H1 (cell line): ENCODE results near the gene SYNPO. TPM values are rescaled to one million over a fixed set of nuclear protein-coding genes. Genes with fewer than 3 reads are reported as not detected.

Experiments used
- BCL11A ChIP-seq, 2 experiments: IDR thresholded peaks; one replicate each; pipeline ENCODE4 v1.6.1; 2011; ENCODE audit warnings: low read depth in 2 of 2, low read length in 2 of 2, mild to moderate bottlenecking in 2 of 2
- CHD7 ChIP-seq: fragments of 300-600 bp; sonication (generic); IDR thresholded peaks from 2 replicates; pipeline ENCODE4 v1.7.1; 2012; ENCODE audit warnings: low read length, moderate library complexity, mild to moderate bottlenecking, inconsistent platforms; ENCODE audit not compliant: insufficient replicate concordance
- KDM5A ChIP-seq: fragments of 200-600 bp; IDR thresholded peaks from 2 replicates; pipeline ENCODE4 v1.7.1; 2012; ENCODE audit warnings: mild to moderate bottlenecking, low read length, inconsistent platforms, mixed read lengths
- SUZ12 ChIP-seq: fragments of 200-600 bp; sonication (generic); IDR thresholded peaks from 2 replicates; pipeline ENCODE4 v1.6.1; 2012; ENCODE audit warnings: mild to moderate bottlenecking, inconsistent platforms, low read length, moderate library complexity, mixed read lengths
- polyA plus RNA-seq, 7 experiments: library from polyadenylated mRNA; depleted of rRNA in 3 of 7; stranded (reverse) in 5 of 7; unstranded in 2 of 7; fragments of >200 nt in 5 of 7; fragments of 200-250 nt in 2 of 7; gene quantifications; 1 replicate in 5 of 7; 2 replicates in 1 of 7; 4 replicates in 1 of 7; pipeline versions ENCODE4 v1.2.1 to v1.2.3, GENCODE V29; 2011 to 2013; ENCODE audit warnings: missing spikeins in 2 of 7, mixed read lengths in 2 of 7
- total RNA-seq: library from RNA; stranded (reverse); fragmentation: NEBNext Ultra II Directional; extraction: Animal tissue kit (Norgen Biotek cat#: 25700); gene quantifications from 2 replicates; pipeline ENCODE4 v1.2.1, GENCODE V29; 2021

SYNPO gene
- total and polyA plus RNA-seq, 2 of the 8 experiments (the other 6 are each of a cell fraction or from before 2014, with no cell fraction given), result 2.3 TPM

- no peak for TF ChIP-seq CHD7
- no peak for TF ChIP-seq SUZ12
- TF ChIP-seq BCL11A (IDR thresholded peaks at IDR 0.05; ENCODE audit: low read depth in 2 of 2, low read length in 2 of 2), result no peak
- TF ChIP-seq KDM5A, result no peak
- TF ChIP-seq, all 59 proteins: peak for 0
Measured at GRCh38 chr5:150703762-150704161, 63.3 kb downstream of the SYNPO start (continued).
